Epithelial cell of proximal tubule (primary cell): Measurements from ENCODE around the gene RAB3D. TPM values are rescaled to one million over a fixed set of nuclear protein-coding genes. Genes with fewer than 3 reads are reported as not detected.
A peak's percentile ranks its signal among the peaks of the same experiment; 100 is the strongest.
"Not testable (repeated sequence)": the region's sequence is repeated elsewhere in the genome, so short reads cannot be mapped to it uniquely, and the experiment has no call there.

Experiments
- DNase-seq: peaks from one replicate; pipeline ENCODE4 v3.0.0-alpha.2; 2011; ENCODE audit warnings: low read depth
- H3K4me3 ChIP-seq: 2 replicates; pipeline ENCODE4 v1.5.1; 2011; ENCODE audit warnings: low read depth, mild to moderate bottlenecking, low read length
- total RNA-seq: library from RNA; depleted of rRNA; stranded (reverse); fragments of >200 nt; gene quantifications from 2 replicates; pipeline ENCODE4 v1.2.3, GENCODE V29; 2015
- TF ChIP-seq, protein P1 (sequence below): conservative IDR thresholded peaks from 2 replicates; pipeline ENCODE4 v1.5.1; 2012; ENCODE audit warnings: low read depth, mild to moderate bottlenecking, low read length

RAB3D gene
- total RNA-seq, 1 donor from 2014 or later: 18.3 TPM

DNA sequence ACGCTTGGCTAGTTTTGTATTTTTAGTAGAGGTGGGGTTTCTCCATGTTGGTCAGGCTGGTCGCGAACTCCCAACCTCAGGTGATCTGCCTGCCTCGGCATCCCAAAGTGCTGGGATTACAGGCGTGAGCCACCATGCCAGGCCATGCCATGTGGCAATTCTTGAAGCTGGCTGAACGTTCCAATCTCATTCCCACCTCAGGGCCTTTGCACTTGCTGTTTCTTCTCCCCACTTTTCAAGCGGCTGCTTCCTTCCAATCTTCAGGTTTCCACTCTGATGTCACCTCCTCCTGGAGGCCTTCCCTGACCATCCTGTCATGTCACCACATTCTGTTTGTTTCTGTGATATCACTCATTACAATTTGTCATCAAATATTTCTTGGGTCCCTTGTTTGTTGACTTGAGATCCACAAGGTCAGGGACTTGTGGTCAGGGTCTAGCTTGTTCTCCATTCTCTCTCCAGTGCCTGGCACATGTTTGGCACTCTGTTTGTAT, 40.4 kb upstream of the RAB3D start:
- H3K4me3 ChIP-seq: no peak overlapping the region
- DNase-seq: no peak
- TF ChIP-seq, protein P1, sequence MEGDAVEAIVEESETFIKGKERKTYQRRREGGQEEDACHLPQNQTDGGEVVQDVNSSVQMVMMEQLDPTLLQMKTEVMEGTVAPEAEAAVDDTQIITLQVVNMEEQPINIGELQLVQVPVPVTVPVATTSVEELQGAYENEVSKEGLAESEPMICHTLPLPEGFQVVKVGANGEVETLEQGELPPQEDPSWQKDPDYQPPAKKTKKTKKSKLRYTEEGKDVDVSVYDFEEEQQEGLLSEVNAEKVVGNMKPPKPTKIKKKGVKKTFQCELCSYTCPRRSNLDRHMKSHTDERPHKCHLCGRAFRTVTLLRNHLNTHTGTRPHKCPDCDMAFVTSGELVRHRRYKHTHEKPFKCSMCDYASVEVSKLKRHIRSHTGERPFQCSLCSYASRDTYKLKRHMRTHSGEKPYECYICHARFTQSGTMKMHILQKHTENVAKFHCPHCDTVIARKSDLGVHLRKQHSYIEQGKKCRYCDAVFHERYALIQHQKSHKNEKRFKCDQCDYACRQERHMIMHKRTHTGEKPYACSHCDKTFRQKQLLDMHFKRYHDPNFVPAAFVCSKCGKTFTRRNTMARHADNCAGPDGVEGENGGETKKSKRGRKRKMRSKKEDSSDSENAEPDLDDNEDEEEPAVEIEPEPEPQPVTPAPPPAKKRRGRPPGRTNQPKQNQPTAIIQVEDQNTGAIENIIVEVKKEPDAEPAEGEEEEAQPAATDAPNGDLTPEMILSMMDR: no peak

DNA sequence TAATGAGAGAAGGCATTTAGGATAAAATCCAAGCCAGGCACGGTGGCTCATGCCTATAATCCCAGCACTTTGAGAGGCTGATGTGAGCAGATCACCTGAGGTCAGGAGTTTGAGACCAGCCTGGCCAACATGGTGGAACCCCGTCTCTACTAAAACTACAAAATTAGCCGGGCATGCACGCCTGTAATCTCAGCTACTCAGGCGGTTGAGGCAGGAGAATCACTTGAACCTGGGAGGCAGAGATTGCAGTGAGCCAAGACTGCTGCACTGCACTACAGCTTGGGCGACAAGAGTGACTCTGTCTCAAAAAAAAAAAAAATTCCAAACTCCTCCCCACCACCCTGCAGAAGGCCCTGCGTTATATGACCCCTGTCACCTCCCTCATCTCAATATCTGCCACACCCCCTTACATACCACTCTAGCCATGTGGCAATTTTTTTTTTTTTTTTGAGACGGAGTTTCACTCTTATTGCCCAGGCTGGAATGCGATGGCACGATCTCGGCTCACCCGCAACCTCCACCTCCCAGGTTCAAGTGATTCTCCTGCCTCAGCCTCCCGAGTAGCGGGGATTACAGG, 39.9 kb upstream of the RAB3D start:
- not testable (repeated sequence) for DNase-seq, H3K4me3 ChIP-seq

DNA sequence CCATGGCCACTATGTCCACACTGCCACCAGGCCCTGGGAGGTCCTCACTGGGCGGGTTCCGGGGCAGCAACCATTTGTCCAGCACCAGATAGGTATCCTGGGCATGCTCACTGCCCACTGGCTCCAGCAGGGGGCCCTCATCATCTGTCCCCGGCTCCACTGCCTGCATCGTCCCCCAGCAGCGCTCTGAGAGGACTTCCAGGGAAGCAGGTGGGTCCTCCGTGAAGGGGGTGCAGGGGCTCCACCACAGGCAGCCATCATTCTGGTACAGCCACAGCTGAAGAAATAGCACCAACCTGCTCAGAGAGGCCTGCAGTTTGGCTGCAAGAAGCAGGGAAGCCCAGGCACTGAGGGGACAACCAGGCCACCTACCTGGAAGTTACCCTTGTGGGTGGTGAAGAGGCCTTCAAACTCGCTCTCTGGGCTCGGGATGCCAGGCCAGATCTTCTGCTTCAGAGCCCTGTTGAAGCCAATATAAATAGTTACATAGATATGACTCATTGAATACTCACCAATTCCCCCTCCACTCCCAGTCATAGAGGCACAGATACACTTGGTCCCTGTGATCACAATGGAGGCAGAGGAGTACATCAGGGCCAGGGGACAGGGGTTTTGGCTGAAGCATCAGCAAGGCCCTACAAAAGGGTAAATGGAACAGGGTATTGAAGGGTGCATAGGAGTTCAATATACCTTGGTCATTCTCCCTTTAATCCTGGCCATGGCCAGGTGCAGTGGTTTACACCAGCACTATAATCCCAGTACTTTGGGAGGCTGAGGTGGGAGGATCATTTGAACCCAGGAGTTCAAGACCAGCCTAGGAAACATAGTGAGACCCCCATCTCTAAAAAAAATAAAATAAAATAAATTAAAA, 39.1 kb upstream of the RAB3D start:
- no peak for DNase-seq
- TF ChIP-seq, protein P1: peak; percentile 59
- no peak overlapping the region for H3K4me3 ChIP-seq

DNA sequence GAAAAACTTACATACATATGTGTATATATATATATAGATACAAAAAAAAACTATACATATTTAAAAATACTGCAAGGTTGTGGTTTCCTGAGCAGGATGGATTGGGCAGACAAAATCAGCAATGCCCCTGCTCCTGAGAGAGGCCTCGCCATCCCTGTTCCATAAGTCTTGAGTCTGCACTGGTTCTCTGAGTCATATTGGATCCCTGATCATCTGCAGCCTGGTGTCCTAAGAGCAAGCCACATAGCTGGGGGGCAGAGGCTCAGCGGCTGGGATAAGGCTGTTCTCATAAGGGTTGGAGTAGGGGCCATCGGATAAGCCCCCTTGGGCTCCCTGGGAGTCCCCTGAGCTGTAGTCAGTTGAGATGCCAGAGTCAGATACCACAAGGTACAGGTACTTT, 38.3 kb upstream of the RAB3D start:
- TF ChIP-seq, protein P1: no peak
- no peak overlapping the region for H3K4me3 ChIP-seq
- no peak for DNase-seq

DNA sequence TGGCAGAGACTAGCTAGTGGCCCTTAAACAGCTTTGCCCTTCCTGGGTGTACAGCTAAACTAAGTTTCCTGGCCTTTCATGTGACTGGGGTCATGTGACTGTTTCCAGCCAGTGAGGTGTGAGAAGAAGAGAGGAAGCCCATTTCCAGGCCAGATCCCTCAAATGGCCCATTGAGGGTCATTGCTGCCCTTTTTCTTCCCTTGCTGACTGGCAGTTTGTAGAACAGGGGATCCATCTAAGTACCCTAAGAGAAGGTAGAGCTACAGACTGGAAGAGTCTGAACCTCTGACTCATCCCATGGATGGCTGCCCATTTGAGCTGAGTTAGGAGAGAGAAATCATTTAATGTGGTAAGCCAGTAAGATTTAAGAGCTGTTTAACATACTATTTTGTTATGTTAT, 37.8 kb upstream of the RAB3D start:
- no peak overlapping the region for H3K4me3 ChIP-seq
- DNase-seq: peak; percentile 68
- TF ChIP-seq, protein P1: no peak

DNA sequence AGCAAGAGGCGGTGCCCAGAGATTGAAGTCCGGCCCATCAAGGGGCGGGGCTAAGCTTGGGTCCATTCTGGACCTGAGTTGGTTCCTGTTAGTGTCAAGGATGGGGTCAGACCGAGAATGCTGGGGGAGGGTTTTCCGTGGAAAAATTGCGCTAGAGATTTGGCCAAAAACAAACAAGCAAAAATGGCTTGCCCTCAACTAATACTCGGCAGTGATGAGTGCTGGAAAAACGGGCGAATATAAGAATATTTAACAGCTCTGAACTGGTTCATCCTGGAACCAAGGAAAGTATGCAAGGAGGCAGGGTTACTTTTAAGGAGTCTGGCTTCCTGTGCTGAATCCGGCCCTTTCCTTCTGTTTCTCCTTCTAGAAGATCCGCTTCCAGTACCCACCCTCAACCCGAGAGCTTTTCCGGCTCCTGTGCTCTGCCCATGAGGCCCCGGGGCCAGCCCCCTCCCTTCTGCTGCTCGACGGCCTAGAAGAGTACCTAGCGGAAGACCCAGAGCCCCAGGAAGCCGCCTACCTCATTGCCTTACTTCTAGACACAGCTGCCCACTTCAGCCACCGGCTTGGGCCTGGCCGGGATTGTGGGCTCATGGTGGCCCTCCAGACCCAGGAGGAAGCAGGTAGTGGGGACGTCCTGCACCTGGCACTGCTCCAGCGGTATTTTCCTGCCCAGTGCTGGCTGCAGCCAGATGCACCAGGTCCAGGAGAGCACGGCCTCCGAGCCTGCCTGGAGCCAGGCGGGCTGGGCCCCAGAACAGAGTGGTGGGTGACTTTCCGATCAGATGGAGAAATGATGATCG, 35.9 kb upstream of the RAB3D start:
- TF ChIP-seq, protein P1: no peak
- DNase-seq: no peak
- peak overlapping the region; percentile 82 for H3K4me3 ChIP-seq
